Kidney epithelial cell (primary cell): ENCODE data around the gene HEY2. TPM values are rescaled to one million over a fixed set of nuclear protein-coding genes. Genes with fewer than 3 reads are reported as not detected.

ENCODE experiments used
- DNase-seq: peaks from one replicate; pipeline ENCODE4 v3.0.0-alpha.2; 2010; ENCODE audit warnings: low read depth
- H3K27me3 ChIP-seq: 2 replicates; pipeline ENCODE4 v1.6.0; 2011; ENCODE audit warnings: low read length; ENCODE audit not compliant: control insufficient read depth, insufficient read depth
- H3K36me3 ChIP-seq: 2 replicates; pipeline ENCODE4 v1.5.1; 2011; ENCODE audit warnings: low read length; ENCODE audit not compliant: control insufficient read depth, insufficient read depth
- H3K4me3 ChIP-seq: 2 replicates; pipeline ENCODE4 v1.5.1; 2011; ENCODE audit warnings: low read depth, mild to moderate bottlenecking, control low read depth, low read length
- total RNA-seq: library from RNA; depleted of rRNA; stranded (reverse); fragments of >200 nt; gene quantifications from 2 replicates; pipeline ENCODE4 v1.2.3, GENCODE V29; 2015
- TF ChIP-seq, protein P1 (sequence below): IDR thresholded peaks from 2 replicates; pipeline ENCODE4 v1.5.1; 2011; ENCODE audit warnings: mild to moderate bottlenecking, moderate library complexity, low read length, control low read depth, inconsistent platforms; ENCODE audit not compliant: insufficient read depth, poor library complexity, severe bottlenecking

Gene HEY2
- total RNA-seq, 1 donor from 2014 or later, result 0.25 TPM

DNA sequence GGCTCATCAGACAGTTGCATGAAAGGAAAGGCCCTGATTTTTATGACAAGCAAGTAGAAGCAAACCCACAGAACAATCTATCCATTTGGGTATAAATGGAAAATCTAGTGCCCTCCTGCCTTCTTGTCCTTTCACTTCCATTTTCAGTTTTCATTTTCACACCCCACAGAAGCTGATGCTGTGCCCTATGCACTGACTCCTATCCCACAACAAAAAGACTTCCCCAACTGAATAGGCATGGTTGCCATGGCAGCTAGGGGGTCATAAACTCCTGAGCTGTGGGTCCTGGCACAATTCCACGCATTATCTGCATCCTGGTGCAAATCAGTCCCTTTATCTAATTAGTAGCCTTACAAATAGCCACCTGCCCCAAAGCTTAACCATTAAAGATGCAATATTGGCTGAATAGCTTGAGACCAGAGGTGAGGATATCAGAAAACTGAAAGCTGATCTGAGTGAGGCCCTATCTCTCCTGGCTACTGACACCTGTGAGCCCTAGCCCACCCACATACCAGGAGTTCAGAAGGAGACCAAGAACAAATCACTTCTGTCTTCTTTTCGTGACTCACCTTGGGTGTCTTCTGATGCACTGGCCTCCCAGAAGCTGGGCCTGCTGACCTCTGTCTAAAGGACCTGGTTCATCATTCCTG is 34.9 kb upstream of the HEY2 start:
- DNase-seq, result no peak
- no peak overlapping the region for H3K4me3 ChIP-seq
- no peaks in the 10 kb centered on the region for H3K36me3 ChIP-seq
- H3K27me3 ChIP-seq, result peaks cover 2% of the 10 kb centered on the region
- TF ChIP-seq, protein P1, sequence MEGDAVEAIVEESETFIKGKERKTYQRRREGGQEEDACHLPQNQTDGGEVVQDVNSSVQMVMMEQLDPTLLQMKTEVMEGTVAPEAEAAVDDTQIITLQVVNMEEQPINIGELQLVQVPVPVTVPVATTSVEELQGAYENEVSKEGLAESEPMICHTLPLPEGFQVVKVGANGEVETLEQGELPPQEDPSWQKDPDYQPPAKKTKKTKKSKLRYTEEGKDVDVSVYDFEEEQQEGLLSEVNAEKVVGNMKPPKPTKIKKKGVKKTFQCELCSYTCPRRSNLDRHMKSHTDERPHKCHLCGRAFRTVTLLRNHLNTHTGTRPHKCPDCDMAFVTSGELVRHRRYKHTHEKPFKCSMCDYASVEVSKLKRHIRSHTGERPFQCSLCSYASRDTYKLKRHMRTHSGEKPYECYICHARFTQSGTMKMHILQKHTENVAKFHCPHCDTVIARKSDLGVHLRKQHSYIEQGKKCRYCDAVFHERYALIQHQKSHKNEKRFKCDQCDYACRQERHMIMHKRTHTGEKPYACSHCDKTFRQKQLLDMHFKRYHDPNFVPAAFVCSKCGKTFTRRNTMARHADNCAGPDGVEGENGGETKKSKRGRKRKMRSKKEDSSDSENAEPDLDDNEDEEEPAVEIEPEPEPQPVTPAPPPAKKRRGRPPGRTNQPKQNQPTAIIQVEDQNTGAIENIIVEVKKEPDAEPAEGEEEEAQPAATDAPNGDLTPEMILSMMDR, result no peak

DNA sequence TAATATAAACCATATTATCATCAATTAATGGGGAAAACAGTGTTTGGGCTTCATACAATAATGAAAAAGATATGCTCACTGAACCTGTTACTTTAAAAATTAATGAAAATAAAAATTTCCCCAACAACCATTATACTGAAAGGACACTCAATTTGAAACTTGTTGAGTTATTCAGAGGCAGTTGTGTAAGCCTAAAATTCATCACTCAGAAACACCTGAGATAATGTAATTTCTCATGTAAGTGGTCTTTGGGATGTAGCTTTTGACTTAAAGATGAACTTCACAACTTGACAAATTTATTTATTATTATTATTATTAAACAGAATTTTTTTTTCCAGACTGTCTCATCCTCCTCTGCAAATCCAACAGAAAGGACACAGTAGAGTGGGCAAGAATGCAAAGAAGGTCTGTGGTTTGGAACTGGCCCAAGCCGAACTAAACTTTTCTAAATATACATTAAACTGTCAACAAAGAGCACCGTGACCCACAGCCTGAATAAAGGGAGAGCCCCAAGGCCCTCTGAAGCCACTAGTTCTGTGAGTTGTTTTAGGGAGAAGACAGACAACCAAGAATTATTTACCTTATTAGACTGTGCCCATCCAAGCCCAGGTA is 32.2 kb upstream of the HEY2 start:
- Histone ChIP-seq H3K36me3 (no peaks in the 10 kb centered on the region), H3K4me3 (no peak overlapping the region), H3K27me3 (no peaks in the 10 kb centered on the region)
- no peak for DNase-seq
- TF ChIP-seq, protein P1, result no peak

DNA sequence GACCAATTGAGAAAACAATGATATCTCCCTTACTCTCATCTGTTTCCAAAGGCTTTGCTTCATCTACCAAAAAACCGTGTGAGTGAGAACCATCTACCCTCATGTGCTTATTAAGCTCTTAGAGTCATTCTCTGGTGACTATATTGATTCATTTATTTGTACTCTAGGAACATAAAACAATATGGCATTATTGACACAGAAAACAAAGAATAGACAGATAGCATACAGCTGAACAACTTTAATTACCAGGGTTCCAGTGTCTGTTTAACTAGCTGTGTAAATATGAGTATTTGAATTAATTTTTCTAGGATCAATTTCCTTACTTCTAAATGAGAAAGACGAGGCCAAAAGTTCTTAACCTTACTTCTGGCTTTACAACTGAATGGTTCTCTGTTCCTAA is 31.3 kb upstream of the HEY2 start:
- Histone ChIP-seq H3K36me3 (no peaks in the 10 kb centered on the region), H3K27me3 (no peaks in the 10 kb centered on the region), H3K4me3 (no peak overlapping the region)
- TF ChIP-seq, protein P1, result no peak
- no peak for DNase-seq

DNA sequence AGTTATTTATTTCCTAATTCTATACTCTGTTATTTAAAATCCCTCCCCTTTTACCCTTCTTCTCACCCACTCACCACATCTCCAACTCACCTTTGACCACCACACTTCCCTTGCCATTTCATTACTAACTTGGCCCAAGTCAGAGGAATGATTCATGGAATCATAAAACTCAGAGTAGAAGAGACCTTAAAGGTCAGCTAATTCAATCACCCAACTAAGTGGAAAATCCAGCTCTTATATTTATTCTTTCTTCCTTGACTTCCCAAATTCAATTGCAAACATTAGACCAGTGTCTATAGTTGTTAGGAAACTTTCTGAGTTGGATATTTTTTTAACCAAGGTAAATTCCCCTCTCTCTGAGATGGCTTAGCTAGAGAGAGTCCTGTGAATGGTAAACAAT is 26.5 kb upstream of the HEY2 start:
- no peaks in the 10 kb centered on the region for H3K36me3 ChIP-seq
- TF ChIP-seq, protein P1, result no peak
- no peak for DNase-seq

DNA sequence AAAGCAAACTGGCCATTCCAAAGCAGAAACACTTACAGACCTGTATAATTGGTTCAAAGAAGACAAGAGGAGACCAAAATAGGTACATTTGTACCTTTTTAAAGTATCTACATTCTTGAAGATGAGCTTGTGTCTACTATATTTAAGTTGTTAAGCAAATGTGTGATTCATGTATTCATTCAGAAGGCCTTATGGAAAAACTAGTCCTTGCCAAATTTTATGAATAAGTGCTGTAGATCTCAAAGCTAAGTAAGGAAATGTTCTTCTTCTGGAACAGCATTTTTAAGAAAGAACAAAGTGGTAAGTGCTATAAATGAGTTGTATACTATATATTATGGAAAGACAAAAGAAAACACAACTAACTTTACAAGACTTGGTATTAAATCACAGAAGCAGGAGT is 22.2 kb upstream of the HEY2 start:
- TF ChIP-seq, protein P1, result no peak
- no peaks in the 10 kb centered on the region for H3K36me3 ChIP-seq
- DNase-seq, result no peak
- H3K27me3 ChIP-seq, result no peaks in the 10 kb centered on the region
- H3K4me3 ChIP-seq, result no peak overlapping the region

More for the DNA sequence above, 26.5 kb upstream of the HEY2 start:
- H3K27me3 ChIP-seq, result no peaks in the 10 kb centered on the region
- no peak overlapping the region for H3K4me3 ChIP-seq

DNA sequence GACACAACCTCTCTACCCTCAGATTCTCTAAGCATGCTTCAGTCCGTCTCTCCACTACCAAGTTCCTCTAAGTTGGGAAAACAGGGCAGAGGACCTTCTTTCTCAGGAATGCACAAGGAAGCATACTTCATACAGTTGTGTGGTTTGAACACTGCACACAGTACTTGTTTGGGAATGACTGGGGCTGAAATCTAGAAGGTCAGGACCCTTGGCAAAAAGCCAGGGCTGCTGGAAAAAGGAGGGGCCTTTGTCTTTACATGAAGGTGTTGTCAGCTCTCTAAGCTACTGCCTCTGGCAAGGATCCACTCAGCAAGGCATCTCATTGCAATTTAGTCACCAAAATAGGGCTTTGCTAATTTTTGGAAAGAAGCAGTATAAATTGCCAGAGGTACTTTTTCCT is 20.7 kb upstream of the HEY2 start:
- TF ChIP-seq, protein P1, result no peak
- Histone ChIP-seq H3K4me3 (no peak overlapping the region), H3K27me3 (no peaks in the 10 kb centered on the region), H3K36me3 (no peaks in the 10 kb centered on the region)
- no peak for DNase-seq
